Activated CD8-positive, alpha-beta memory T cell treated with anti-CD3 and anti-CD28 coated beads, Interleukin-2, amount 50 U/mL, for 4 hours (primary cell): ENCODE measurements around the gene SPAG9.
A peak's percentile ranks its signal among the peaks of the same experiment; 100 is the strongest.

ENCODE experiments used
- DNase-seq: peaks from one replicate; pipeline ENCODE4 v3.0.0-alpha.2; 2020

The SPAG9 gene

GRCh38 chr17:50977487-50978159 is 143.0 kb downstream of the SPAG9 start:
- DNase-seq: no peak

- DNase-seq: no peak
Measured at GRCh38 chr17:50976951-50977472, 143.7 kb downstream of the SPAG9 start.

GRCh38 chr17:50973557-50974494 is 146.8 kb downstream of the SPAG9 start:
- DNase-seq: no peak

- DNase-seq: no peak
Measured at GRCh38 chr17:50972577-50972976, 148.1 kb downstream of the SPAG9 start.

GRCh38 chr17:50967795-50968194 is 152.9 kb downstream of the SPAG9 start:
- no peak for DNase-seq

- DNase-seq: no peak
Measured at GRCh38 chr17:50966163-50966666, 154.5 kb downstream of the SPAG9 start.

GRCh38 chr17:50963139-50963538 is 157.5 kb downstream of the SPAG9 start:
- no peak for DNase-seq

- DNase-seq: no peak
Measured at GRCh38 chr17:50961282-50962220, 159.1 kb downstream of the SPAG9 start.

- DNase-seq: no peak
Measured at GRCh38 chr17:50959341-50959740, 161.3 kb downstream of the SPAG9 start.

- DNase-seq: no peak
Measured at GRCh38 chr17:50957600-50958575, 162.8 kb downstream of the SPAG9 start.

GRCh38 chr17:50956750-50957523 is 163.7 kb downstream of the SPAG9 start:
- DNase-seq: peak; percentile 67

- DNase-seq: no peak
Measured at GRCh38 chr17:50956409-50956749, 164.3 kb downstream of the SPAG9 start.

GRCh38 chr17:50955667-50956120 is 165.0 kb downstream of the SPAG9 start:
- no peak for DNase-seq

GRCh38 chr17:50955160-50955559 is 165.5 kb downstream of the SPAG9 start:
- no peak for DNase-seq

GRCh38 chr17:50954641-50955121 is 166.0 kb downstream of the SPAG9 start:
- no peak for DNase-seq

GRCh38 chr17:50953831-50954601 is 166.7 kb downstream of the SPAG9 start:
- DNase-seq: no peak

GRCh38 chr17:50953518-50953830 is 167.2 kb downstream of the SPAG9 start:
- DNase-seq: no peak

- no peak for DNase-seq
Measured at GRCh38 chr17:50952889-50953288, 167.8 kb downstream of the SPAG9 start.

- DNase-seq: no peak
Measured at GRCh38 chr17:50952013-50952412, 168.7 kb downstream of the SPAG9 start.
